Measurements from ENCODE around the gene ANO3.

DNA sequence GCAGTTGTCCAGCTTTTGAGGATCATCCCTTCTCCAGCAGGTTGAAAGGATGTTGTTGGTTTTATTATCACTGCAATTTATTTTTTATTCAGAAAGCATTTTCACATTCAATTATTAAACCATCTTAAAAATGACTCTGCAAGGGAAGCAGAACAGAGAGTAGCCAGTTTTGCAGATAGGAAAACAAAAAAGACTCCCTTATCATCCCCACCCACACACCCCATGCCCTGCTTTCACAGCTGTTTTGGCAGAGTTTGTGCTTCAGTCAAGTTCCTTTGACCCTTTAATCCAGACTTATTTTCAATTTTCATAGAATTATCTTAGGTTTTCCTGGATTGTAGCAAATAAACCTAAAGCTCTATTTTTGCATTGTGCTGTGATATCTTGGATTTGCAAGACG, 195.8 kb downstream of the ANO3 start:
- TF ChIP-seq, protein P1, sequence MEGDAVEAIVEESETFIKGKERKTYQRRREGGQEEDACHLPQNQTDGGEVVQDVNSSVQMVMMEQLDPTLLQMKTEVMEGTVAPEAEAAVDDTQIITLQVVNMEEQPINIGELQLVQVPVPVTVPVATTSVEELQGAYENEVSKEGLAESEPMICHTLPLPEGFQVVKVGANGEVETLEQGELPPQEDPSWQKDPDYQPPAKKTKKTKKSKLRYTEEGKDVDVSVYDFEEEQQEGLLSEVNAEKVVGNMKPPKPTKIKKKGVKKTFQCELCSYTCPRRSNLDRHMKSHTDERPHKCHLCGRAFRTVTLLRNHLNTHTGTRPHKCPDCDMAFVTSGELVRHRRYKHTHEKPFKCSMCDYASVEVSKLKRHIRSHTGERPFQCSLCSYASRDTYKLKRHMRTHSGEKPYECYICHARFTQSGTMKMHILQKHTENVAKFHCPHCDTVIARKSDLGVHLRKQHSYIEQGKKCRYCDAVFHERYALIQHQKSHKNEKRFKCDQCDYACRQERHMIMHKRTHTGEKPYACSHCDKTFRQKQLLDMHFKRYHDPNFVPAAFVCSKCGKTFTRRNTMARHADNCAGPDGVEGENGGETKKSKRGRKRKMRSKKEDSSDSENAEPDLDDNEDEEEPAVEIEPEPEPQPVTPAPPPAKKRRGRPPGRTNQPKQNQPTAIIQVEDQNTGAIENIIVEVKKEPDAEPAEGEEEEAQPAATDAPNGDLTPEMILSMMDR (IDR thresholded peaks at IDR 0.05; ENCODE audit: extremely low read depth in 1 of 2, insufficient read depth in 1 of 2, low read depth in 1 of 2, low read length in 2 of 2) = no peak
- TF ChIP-seq MYC (IDR thresholded peaks at IDR 0.05; ENCODE audit: low read depth, low read length) = no peak

Measured in endothelial cell of umbilical vein (primary cell).